ENCODE results near the gene CEP170.
"Not testable (repeated sequence)": the region's sequence is repeated elsewhere in the genome, so short reads cannot be mapped to it uniquely, and the experiment has no call there.

CEP170 gene

DNA sequence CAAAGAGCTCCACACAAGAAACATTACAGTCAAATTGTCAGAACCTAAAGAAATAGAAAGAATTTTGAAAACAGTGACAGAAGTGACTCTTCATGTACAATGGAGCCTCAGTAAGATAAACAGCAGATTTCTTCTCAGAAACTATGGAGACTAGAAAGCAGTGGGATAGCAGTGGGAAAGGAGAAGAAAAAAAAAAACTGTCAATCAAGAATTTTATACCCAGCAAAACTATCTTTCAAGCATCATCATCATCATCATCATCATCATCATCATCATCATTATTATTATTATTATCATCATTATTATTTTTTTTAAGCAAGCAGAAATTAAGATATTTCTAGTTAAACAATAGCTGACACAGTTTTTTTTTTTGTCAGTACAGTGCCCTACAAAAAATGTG is 24.2 kb downstream of the CEP170 start:
- DNase-seq = no peak

- DNase-seq = no peak
Observed at GRCh38 chr1:243229526-243229925, 25.6 kb downstream of the CEP170 start.

DNA sequence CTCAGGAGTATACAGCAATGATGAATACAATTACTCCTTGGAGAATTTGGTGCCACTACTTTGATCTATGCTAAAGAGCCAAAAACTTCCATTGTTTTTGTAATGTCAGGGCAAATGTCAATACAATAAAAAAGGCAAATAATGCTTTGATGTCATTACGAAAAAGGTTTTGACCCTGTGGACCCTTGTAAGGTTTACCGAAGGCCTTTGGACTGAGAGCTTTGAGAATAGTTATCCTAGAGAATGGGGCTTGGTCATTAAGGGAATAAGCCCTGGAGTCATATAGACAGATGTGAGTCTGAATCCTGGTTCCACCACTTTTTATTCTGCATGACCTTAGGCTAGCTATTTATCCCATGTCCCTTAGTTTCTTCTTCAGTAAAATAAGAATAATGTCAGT is 27.5 kb downstream of the CEP170 start:
- DNase-seq = no peak

GRCh38 chr1:243218059-243218458 is 37.0 kb downstream of the CEP170 start:
- no peak for DNase-seq

- DNase-seq = no peak
Observed at GRCh38 chr1:243217349-243217748, 37.7 kb downstream of the CEP170 start.

GRCh38 chr1:243216741-243217140 is 38.3 kb downstream of the CEP170 start:
- no peak for DNase-seq

GRCh38 chr1:243215276-243215875 is 39.7 kb downstream of the CEP170 start:
- not testable (repeated sequence) for DNase-seq

DNA sequence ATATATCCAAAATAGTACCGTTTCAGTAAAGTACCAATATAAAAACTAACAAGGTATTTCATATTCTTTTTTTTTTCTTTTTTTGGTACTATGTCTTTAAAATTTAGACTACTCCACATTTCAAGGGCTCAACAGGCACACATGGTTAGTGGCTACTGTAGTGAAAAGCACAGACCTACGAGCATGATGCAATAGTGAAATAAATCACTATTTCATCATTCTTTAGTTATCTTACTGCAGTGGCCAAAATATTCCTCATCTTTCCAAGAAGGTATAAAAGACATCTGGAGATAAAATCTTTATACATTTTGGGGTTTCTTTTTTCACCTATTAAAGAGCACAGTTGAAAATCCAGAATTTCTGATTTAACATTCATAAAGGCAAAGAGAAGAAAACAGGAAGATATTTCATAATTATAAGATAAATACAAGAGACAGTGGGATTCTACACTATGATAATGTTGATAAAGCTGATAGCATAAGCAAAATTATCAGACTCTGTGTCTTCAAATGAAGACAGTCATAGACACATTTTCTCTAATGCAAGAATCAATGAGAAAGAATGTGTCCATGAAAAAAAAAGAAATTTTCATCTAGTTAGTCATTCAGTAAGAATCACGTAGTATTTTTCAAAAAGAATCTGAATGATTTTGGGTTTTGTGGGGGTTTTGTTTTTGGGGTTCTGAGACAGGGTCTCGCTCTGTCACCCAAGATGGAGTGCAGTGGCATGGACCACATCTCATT is 41.9 kb downstream of the CEP170 start:
- DNase-seq = no peak

DNA sequence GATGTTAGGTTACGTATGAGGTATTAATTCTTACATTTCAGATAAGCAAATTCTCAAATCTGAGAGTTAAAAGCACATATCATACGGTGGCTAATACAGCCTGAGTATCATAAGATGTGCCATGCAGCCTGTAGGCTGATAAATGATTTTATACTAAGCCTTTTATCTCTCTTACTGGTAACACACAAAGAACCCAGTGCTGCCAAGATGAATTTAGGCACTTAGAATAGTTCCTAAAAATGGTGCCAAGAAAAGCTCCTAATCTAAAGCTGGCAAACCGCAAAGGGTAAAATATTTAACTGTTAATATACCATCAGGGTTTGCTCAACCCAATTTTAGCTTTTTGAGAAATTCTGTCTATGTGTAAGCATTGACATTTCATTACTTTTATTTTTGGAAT is 43.1 kb downstream of the CEP170 start:
- DNase-seq = not testable (repeated sequence)

GRCh38 chr1:243205026-243205501 is 50.0 kb downstream of the CEP170 start:
- DNase-seq = not testable (repeated sequence)

DNA sequence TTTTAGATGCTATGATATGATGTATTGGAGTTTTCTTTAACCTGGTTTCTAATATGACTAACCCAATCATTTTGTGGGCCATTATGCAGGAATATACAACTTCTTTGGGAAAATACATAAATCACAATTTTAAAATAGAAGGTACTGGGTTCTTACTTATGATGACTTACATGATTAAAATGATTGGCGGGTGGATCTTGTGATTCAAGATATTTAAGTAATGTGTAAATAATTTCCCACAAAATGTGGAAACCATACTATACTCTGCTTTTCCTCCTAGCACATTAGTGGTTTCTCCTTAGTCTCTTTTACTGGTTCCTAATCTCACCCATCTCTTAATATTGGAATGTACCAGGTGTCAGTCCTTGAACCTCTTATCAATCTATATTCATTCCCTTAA is 50.7 kb downstream of the CEP170 start:
- not testable (repeated sequence) for DNase-seq

- DNase-seq = not testable (repeated sequence)
Observed at GRCh38 chr1:243203196-243203595, 51.9 kb downstream of the CEP170 start.

DNA sequence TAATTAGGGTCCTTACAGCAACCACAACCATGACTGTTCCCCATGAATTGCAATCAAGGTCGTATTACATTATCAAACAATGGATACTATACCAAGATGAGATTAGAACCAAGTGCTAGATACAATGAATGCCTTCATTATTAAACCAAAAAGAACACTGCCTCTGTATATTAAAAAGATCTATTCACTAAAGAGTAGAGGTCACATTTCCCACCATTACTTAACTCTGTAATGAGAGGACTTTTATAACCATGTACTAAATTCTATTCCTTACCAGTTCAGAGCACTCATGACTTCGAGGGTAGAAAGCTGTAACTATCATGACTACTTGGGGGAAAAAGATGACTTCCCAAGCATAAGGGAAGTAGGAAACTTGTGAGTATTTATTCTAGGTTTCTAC is 53.8 kb downstream of the CEP170 start:
- not testable (repeated sequence) for DNase-seq

DNA sequence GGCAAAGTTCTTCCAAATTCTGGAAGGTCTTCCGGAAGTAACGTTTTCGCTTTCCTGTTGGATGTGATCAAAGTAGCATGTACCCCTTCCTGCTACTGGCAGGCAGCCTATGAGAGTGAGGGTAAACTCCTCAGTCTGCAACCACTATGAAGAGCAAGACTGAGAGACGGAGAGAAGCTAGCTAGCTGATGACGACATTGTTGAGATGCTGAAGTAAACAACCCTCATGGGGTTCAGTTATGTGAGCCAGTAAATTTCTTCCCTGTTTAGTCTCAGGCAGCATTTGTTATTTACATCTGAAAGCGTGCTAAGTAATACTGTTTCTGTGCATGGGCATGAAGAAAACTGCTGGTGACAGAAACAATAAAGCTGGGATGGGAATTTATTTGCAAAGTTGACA is 57.6 kb downstream of the CEP170 start:
- not testable (repeated sequence) for DNase-seq

DNA sequence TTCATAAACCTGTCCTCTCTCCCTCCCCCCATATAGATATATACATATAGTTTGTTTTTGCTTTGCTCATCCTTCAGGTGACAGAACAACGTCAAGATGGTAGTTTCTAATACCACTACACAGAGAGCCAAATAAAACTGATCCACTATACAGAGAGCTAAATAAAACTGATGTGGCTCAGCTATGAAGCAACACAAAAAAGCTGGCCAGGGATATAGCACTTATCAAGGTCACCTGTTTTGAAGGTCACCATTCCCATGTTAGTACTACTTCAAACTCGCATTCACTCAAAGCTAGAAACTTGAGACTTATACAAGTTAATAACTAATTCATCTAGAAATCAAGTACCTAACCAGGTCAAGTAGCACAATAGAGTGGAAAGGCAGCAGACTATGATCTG is 61.8 kb downstream of the CEP170 start:
- not testable (repeated sequence) for DNase-seq

- DNase-seq = not testable (repeated sequence)
Observed at GRCh38 chr1:243186201-243186995, 68.7 kb downstream of the CEP170 start.

DNA sequence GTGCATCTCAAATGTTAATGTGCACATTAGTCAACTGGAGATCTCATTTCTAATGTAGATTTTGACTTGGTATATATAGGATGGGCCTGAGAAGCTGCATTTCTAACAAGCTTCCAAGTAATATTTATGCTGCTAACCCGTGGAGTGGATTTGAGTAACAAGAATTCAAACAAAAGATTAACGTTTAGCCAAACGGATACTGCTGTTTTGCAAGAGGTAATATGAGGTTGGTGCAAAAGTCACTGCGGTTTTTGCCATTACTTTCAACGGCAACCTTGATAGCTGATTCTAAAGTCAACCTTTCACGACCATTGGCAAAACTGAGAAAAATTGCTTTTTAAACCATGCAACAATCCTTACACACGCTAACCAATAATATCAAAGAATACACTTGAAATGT is 70.3 kb downstream of the CEP170 start:
- DNase-seq = not testable (repeated sequence)

- not testable (repeated sequence) for DNase-seq
Observed at GRCh38 chr1:243183661-243184060, 71.4 kb downstream of the CEP170 start.

GRCh38 chr1:243183176-243183575 is 71.9 kb downstream of the CEP170 start:
- not testable (repeated sequence) for DNase-seq

GRCh38 chr1:243179720-243180119 is 75.4 kb downstream of the CEP170 start:
- DNase-seq = no peak

DNA sequence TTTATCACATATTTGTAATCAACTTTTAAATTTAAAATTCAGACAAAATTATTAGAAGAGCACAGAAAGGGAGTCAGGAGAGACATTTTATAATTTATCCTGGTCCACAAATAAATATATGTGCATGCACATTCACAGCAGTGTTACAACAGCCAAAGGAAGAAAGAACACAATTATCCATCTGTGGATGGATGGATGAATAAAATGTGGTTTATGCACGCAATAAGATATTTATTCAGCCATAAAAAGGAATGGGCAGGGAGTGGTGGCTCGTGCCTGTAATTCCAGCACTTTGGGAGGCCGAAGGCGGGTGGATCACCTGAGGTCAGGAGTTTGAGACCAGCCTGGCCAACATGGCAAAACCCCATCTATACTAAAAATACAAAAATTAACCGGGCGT is 77.3 kb downstream of the CEP170 start:
- not testable (repeated sequence) for DNase-seq

GRCh38 chr1:243173758-243174369 is 81.2 kb downstream of the CEP170 start:
- DNase-seq = not testable (repeated sequence)

DNA sequence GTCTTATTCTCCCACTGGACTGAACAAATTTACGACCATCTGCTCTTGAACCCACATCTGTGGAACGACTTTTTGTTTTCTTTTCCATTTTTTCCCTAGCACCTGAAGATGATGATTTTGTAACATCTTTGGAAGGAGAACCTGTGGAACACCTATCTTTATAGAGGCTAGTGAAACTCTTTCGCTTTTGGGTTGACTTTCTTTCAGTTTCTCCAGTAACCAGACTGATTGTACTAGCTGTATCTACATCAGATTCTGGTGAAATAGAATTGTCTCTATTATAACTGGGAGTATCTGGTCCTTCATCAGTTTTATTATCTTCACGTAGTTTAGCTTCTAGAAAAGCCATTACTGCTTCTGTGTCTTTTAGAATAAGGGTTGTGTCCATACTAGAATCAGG is 90.2 kb downstream of the CEP170 start:
- DNase-seq = not testable (repeated sequence)

All from CD4-positive, alpha-beta T cell treated with Interferon gamma for 1 hour (primary cell).